K562 (cell line): ENCODE results near the gene LCNL1. TPM values are rescaled to one million over a fixed set of nuclear protein-coding genes. Genes with fewer than 3 reads are reported as not detected.

Experiments used
- ATAC-seq: fragments of 200-7000 bp; cut with Tn5 transposase; 3 replicates; pipeline ENCODE4 v1.9.1; 2020; ENCODE audit warnings: moderate library complexity
- BruUV-seq: library from RNA; stranded (reverse); fragments of 400-500 nt; replicated peaks from 2 replicates; lab custom pipeline; 2021; lab: Mats Ljungman, UMichigan
- CTCF ChIA-PET: fragments of 300-600 bp; formaldehyde crosslinking; extraction: SDS; loops from one replicate; lab custom pipeline; 2021; ENCODE audit warnings: low intra/inter-chr PET ratio; lab: Yijun Ruan, JAX
- POLR2A ChIA-PET: fragments of 300-600, 350-650 bp; sonication (Branson Sonifier 250); formaldehyde crosslinking; extraction: SDS; loops from one replicate; lab custom pipeline; 2021; ENCODE audit warnings: antibody characterized with exemption, inconsistent platforms; lab: Yijun Ruan, JAX
- DNase-seq, 4 experiments: peaks; one replicate each; pipeline versions ENCODE4 v3.0.0 to v3.0.0-alpha.2; 2011 to 2018; ENCODE audit warnings: low spot score in 3 of 4, mixed read lengths in 3 of 4; ENCODE audit errors: extremely low read depth in 1 of 4
- FAIRE-seq: peaks from 2 replicates; lab custom pipeline; 2011; peaks lifted over from hg19 to GRCh38; lab: Jason Lieb, UNC
- H2AFZ ChIP-seq: 2 replicates; pipeline ENCODE4 v1.6.0; 2011; ENCODE audit warnings: low read depth, low read length, control low read depth, inconsistent platforms
- H3K27ac ChIP-seq: fragments of 200-600 bp; 3 replicates; pipeline ENCODE4 v1.8.0; 2011; ENCODE audit warnings: low read depth, mild to moderate bottlenecking, control low read depth, inconsistent platforms, low read length, moderate library complexity, mixed read lengths; ENCODE audit errors: extremely low read depth
- H3K27me3 ChIP-seq, 2 experiments: fragments of 300-600 bp in 1 of 2; 2 replicates in 1 of 2; 3 replicates in 1 of 2; pipeline versions ENCODE4 v1.6.0 to v1.8.0; 2011; ENCODE audit warnings: inconsistent platforms in 2 of 2, low read length in 2 of 2, mild to moderate bottlenecking in 1 of 2, mixed read lengths in 1 of 2, moderate library complexity in 1 of 2; ENCODE audit not compliant: control insufficient read depth in 2 of 2, insufficient read depth in 2 of 2
- H3K36me3 ChIP-seq: fragments of 300-600 bp; 3 replicates; pipeline ENCODE4 v1.8.0; 2011; ENCODE audit warnings: mild to moderate bottlenecking, low read length, inconsistent platforms; ENCODE audit not compliant: control insufficient read depth, insufficient read depth
- H3K4me1 ChIP-seq, 2 experiments: fragments of 200-600 bp in 1 of 2; replicated peaks in 1 of 2; 2 replicates in 1 of 2; 3 replicates in 1 of 2; pipeline versions ENCODE4 v1.5.1 to v1.8.0; 2011; ENCODE audit warnings: inconsistent platforms in 2 of 2, low read length in 2 of 2, mild to moderate bottlenecking in 1 of 2, mixed read lengths in 1 of 2, moderate library complexity in 1 of 2; ENCODE audit not compliant: control insufficient read depth in 2 of 2, insufficient read depth in 2 of 2
- H3K4me2 ChIP-seq: 2 replicates; pipeline ENCODE4 v1.6.1; 2011; ENCODE audit warnings: low read length, control low read depth, inconsistent platforms, mixed read lengths; ENCODE audit not compliant: insufficient read depth
- H3K4me3 ChIP-seq: fragments of 200-600 bp; sonication (generic), shearing (Covaris generic); 2 replicates; pipeline ENCODE4 v1.5.1; 2016; ENCODE audit warnings: control low read depth, inconsistent platforms
- H3K79me2 ChIP-seq: fragments of 200-600 bp; 3 replicates; pipeline ENCODE4 v1.8.0; 2011; ENCODE audit warnings: low read length, inconsistent platforms; ENCODE audit not compliant: control insufficient read depth, insufficient read depth
- H3K9ac ChIP-seq, 2 experiments: 2 replicates each; pipeline versions ENCODE4 v1.6.0 to v1.6.1; 2011; ENCODE audit warnings: low read depth in 2 of 2, low read length in 2 of 2, control low read depth in 1 of 2, inconsistent platforms in 1 of 2, mild to moderate bottlenecking in 1 of 2, mixed read lengths in 1 of 2; ENCODE audit not compliant: insufficient read depth in 1 of 2
- H3K9me1 ChIP-seq: one replicate; pipeline ENCODE4 v1.6.0; 2011; ENCODE audit warnings: inconsistent platforms, mild to moderate bottlenecking, low read length, moderate library complexity; ENCODE audit not compliant: control insufficient read depth, insufficient read depth
- H3K9me3 ChIP-seq: replicated peaks from 2 replicates; pipeline ENCODE4 v1.5.1; 2011; ENCODE audit warnings: low read depth, low read length, inconsistent platforms; ENCODE audit not compliant: control insufficient read depth, insufficient read depth
- H4K20me1 ChIP-seq: replicated peaks from 2 replicates; pipeline ENCODE4 v1.6.1; 2011; ENCODE audit warnings: low read length, inconsistent platforms, mixed read lengths; ENCODE audit not compliant: control insufficient read depth, insufficient read depth
- ATF7 ChIP-seq: fragments of 450-650 bp; IDR thresholded peaks from 2 replicates; pipeline ENCODE4 v1.7.1; 2014; ENCODE audit warnings: mild to moderate bottlenecking, moderate library complexity
- CTBP1 ChIP-seq: fragments of 450-650 bp; IDR thresholded peaks from 2 replicates; pipeline ENCODE4 v1.6.1; 2016; ENCODE audit warnings: borderline replicate concordance
- ESRRB ChIP-seq: fragments of 250-450 bp; sonication (Bioruptor Pico); IDR thresholded peaks from 2 replicates; pipeline ENCODE4 v1.5.0; 2020; ENCODE audit warnings: mild to moderate bottlenecking, moderate library complexity, borderline replicate concordance
- HMG20A ChIP-seq: fragments of 450-650 bp; formaldehyde crosslinking; conservative IDR thresholded peaks from 2 replicates; pipeline ENCODE4 v1.4.0; 2020; ENCODE audit warnings: mild to moderate bottlenecking, mixed read lengths
- HNRNPUL1 ChIP-seq: fragments of 200-400 bp; formaldehyde crosslinking; IDR thresholded peaks from 2 replicates; pipeline ENCODE4 v1.6.1; 2017; ENCODE audit warnings: low read length
- KDM4B ChIP-seq, 2 experiments: fragments of 450-650 bp in 1 of 2; sonication (generic) in 1 of 2; IDR thresholded peaks; 2 replicates each; pipeline ENCODE4 v1.6.1; 2016 to 2017; ENCODE audit warnings: borderline replicate concordance in 2 of 2, antibody characterized with exemption in 1 of 2, low read depth in 1 of 2, mild to moderate bottlenecking in 1 of 2
- MAFK ChIP-seq: IDR thresholded peaks from 2 replicates; pipeline ENCODE4 v1.6.1; 2011; ENCODE audit warnings: low read length, improper control_type of control experiment
- NR2C2 ChIP-seq, 2 experiments: fragments of 200-800 bp in 1 of 2; sonication (Bioruptor generic) in 1 of 2; sonication (generic) in 1 of 2; formaldehyde crosslinking in 1 of 2; IDR thresholded peaks; 2 replicates each; pipeline versions ENCODE4 v1.6.1 to v1.8.0; 2016 to 2022; ENCODE audit warnings: mild to moderate bottlenecking in 1 of 2, missing compliant biosample characterization in 1 of 2, missing genetic modification characterization in 1 of 2, missing genetic modification reagents in 1 of 2
- SAFB2 ChIP-seq: fragments of 200-400 bp; formaldehyde crosslinking; IDR thresholded peaks from 2 replicates; pipeline ENCODE4 v1.6.1; 2018; ENCODE audit warnings: borderline replicate concordance, low read length, low read depth, moderate library complexity; ENCODE audit not compliant: severe bottlenecking
- SIN3B ChIP-seq: fragments of 450-650 bp; IDR thresholded peaks from 2 replicates; pipeline ENCODE4 v1.6.1; 2017; ENCODE audit warnings: low read depth, mild to moderate bottlenecking, moderate library complexity
- SMAD3 ChIP-seq: fragments of 450-650 bp; formaldehyde crosslinking; conservative IDR thresholded peaks from 2 replicates; pipeline ENCODE4 v1.4.0; 2020; ENCODE audit warnings: mild to moderate bottlenecking
- TEAD4 ChIP-seq, 2 experiments: sonication (generic) in 1 of 2; formaldehyde crosslinking in 1 of 2; IDR thresholded peaks; 2 replicates each; pipeline versions ENCODE4 v1.6.1 to v1.8.0; 2012 to 2022; ENCODE audit warnings: borderline replicate concordance in 1 of 2, inconsistent platforms in 1 of 2, low read length in 1 of 2, mild to moderate bottlenecking in 1 of 2, missing genetic modification reagents in 1 of 2
- TFE3 ChIP-seq: fragments of 450-650 bp; formaldehyde crosslinking; IDR thresholded peaks from 2 replicates; pipeline ENCODE4 v1.4.0; 2020; ENCODE audit warnings: mild to moderate bottlenecking, mixed read lengths
- XRCC5 ChIP-seq: fragments of 200-400 bp; formaldehyde crosslinking; IDR thresholded peaks from 2 replicates; pipeline ENCODE4 v1.6.1; 2017; ENCODE audit warnings: low read depth, mild to moderate bottlenecking, low read length
- ZBTB7A ChIP-seq: IDR thresholded peaks from 2 replicates; pipeline ENCODE4 v1.6.1; 2011; ENCODE audit warnings: low read depth, mild to moderate bottlenecking, low read length, moderate library complexity, borderline replicate concordance; ENCODE audit not compliant: control insufficient read depth
- ZFX ChIP-seq: sonication (generic); formaldehyde crosslinking; IDR thresholded peaks from 2 replicates; pipeline ENCODE4 v1.8.0; 2022; ENCODE audit warnings: mild to moderate bottlenecking, missing genetic modification reagents, moderate library complexity
- ZNF133 ChIP-seq: fragments of 250-450 bp; sonication (Bioruptor Pico); IDR thresholded peaks from 2 replicates; pipeline ENCODE4 v1.4.0; 2020; ENCODE audit warnings: mild to moderate bottlenecking
- ZNF384 ChIP-seq: IDR thresholded peaks from 2 replicates; pipeline ENCODE4 v1.6.1; 2012; ENCODE audit warnings: low read depth, low read length, improper control_type of control experiment
- ZNF584 ChIP-seq: fragments of 200-800 bp; sonication (Bioruptor generic); IDR thresholded peaks from 2 replicates; pipeline ENCODE4 v1.6.1; 2016; ENCODE audit warnings: low read depth, mild to moderate bottlenecking, missing genetic modification characterization, missing compliant biosample characterization
- WGBS: fragments of 100-300 bp; shearing (Covaris generic); methylation state at CpG from one replicate; pipeline ENCODE4 v1.1.6; 2016; ENCODE audit warnings: low coverage, mixed read lengths; ENCODE audit not compliant: insufficient coverage; ENCODE audit errors: missing lambda C conversion rate; 5-methylcytosine and 5-hydroxymethylcytosine counted together
- in situ Hi-C: fragments of 300-500 bp; cut with MboI; formaldehyde crosslinking; loops from 4 replicates; pipeline ENCODE4 v1.15.0; 2018; ENCODE audit warnings: inconsistent platforms, mixed read lengths
- intact Hi-C: fragments of 100-400 bp; cut with micrococcal nuclease; formaldehyde crosslinking; loops from 2 replicates; pipeline ENCODE4 v1.14.2; 2022
- polyA plus RNA-seq, 8 experiments: library from polyadenylated mRNA; depleted of rRNA in 4 of 8; stranded (reverse) in 5 of 8; unstranded in 3 of 8; fragments of >200 nt; fragmentation: Nextera tagmentation in 2 of 8; fragmentation: Illumina TruSeq in 1 of 8; extraction: Ambion mirVana in 2 of 8; extraction: Trizol in 1 of 8; gene quantifications; 2 replicates each; pipeline versions ENCODE4 v1.2.1 to v1.2.3, GENCODE V29; 2011 to 2014; ENCODE audit warnings: inconsistent platforms in 1 of 8, missing spikeins in 1 of 8
- total RNA-seq, 7 experiments: library from RNA; depleted of rRNA in 6 of 7; stranded (reverse); fragments of >200 nt in 6 of 7; fragmentation: Illumina TruSeq in 2 of 7; extraction: Trizol in 2 of 7; gene quantifications; 2 replicates each; pipeline versions ENCODE4 v1.2.1 to v1.2.3, GENCODE V29; 2011 to 2021; ENCODE audit warnings: low replicate concordance in 1 of 7
- TF ChIP-seq, protein P1 (sequence below): fragments of 450-650 bp; conservative IDR thresholded peaks from 2 replicates; pipeline ENCODE4 v1.6.1; 2016; ENCODE audit warnings: missing genetic modification characterization, low read depth, mild to moderate bottlenecking, missing compliant biosample characterization, moderate library complexity

Gene LCNL1
- total and polyA plus RNA-seq, 9 of the 15 experiments (the other 6 are each of a cell fraction or from before 2014, with no cell fraction given), result 0.04 to 0.16 (median 0.04) TPM; not detected in 4

- intact Hi-C loops, result no loop called here
- TF ChIP-seq ZNF133 (no peak), ZBTB7A (no peak), HMG20A (CRISPR knock-in tag) (no peak), ZNF584 (no peak), NR2C2 (CRISPR knock-in tag; IDR thresholded peaks at IDR 0.05) (no peak), NR2C2 (tag; IDR thresholded peaks at IDR 0.05) (no peak), KDM4B (IDR thresholded peaks at IDR 0.05; ENCODE audit: borderline replicate concordance in 2 of 2, low read depth in 1 of 2) (no peak), ZNF384 (no peak), TFE3 (CRISPR knock-in tag) (no peak), CTBP1 (no peak), XRCC5 (no peak), SMAD3 (CRISPR knock-in tag) (no peak), HNRNPUL1 (no peak), MAFK (no peak), SIN3B (no peak), ZFX (CRISPR knock-in tag) (no peak), SAFB2 (no peak), TEAD4 (IDR thresholded peaks at IDR 0.05; ENCODE audit: low read length) (no peak), TEAD4 (CRISPR knock-in tag; IDR thresholded peaks at IDR 0.05; ENCODE audit: borderline replicate concordance) (no peak), ESRRB (CRISPR knock-in tag) (no peak), ATF7 (no peak)
- TF ChIP-seq, protein P1, sequence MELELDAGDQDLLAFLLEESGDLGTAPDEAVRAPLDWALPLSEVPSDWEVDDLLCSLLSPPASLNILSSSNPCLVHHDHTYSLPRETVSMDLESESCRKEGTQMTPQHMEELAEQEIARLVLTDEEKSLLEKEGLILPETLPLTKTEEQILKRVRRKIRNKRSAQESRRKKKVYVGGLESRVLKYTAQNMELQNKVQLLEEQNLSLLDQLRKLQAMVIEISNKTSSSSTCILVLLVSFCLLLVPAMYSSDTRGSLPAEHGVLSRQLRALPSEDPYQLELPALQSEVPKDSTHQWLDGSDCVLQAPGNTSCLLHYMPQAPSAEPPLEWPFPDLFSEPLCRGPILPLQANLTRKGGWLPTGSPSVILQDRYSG (tag), result no peak
Observed at GRCh38 chr9:137001857-137002645, 19.3 kb downstream of the LCNL1 start.

More at GRCh38 chr9:137001857-137002645, 19.3 kb downstream of the LCNL1 start:
- ChIA-PET POLR2A (interaction anchor here (0.6 to 1.3 kb wide), 3 partner anchors 10 to 240 kb away, joined by 3 to 5 read pairs (median 3); partner anchors contain the start of gene PAXX), CTCF (no interaction called here)
- no peak overlapping the region for H3K27ac ChIP-seq
- 44% methylated on average over 18 of the region's 20 CpGs for WGBS
- H3K9ac ChIP-seq, result peak overlapping the region in 1 of 2 experiments; percentile 72; a peak in 2 of 4 replicates
- DNase-seq, result no peak
- H4K20me1 ChIP-seq, result no peaks in the 10 kb centered on the region
- no peaks in the 10 kb centered on the region for H3K9me1 ChIP-seq
- no TSS peak for BruUV-seq
- no peak overlapping the region for H3K4me2 ChIP-seq
- ATAC-seq, result no peak
- in situ Hi-C loops, result no loop called here
- 0 out of 2 replicates have a peak, but pooled peaks cover 1% of the 10 kb centered on the region for H3K9me3 ChIP-seq
- no peaks in the 10 kb centered on the region for H3K27me3 ChIP-seq
- no peak overlapping the region for H3K4me3 ChIP-seq
- no peaks in the 10 kb centered on the region for H3K79me2 ChIP-seq
- FAIRE-seq, result no peak
- H3K4me1 ChIP-seq, result peaks cover 8 to 34% of the 10 kb centered on the region in 2 experiments; a peak in 3 of 5 replicates
- no peaks in the 10 kb centered on the region for H3K36me3 ChIP-seq
- H2AFZ ChIP-seq, result no peak overlapping the region
